ENCODE results near the gene SLC6A6. TPM values are rescaled to one million over a fixed set of nuclear protein-coding genes. Genes with fewer than 3 reads are reported as not detected.

The SLC6A6 gene
- total and polyA plus RNA-seq, 10 donors, result 3.4 to 150 (median 104) TPM

- 81 to 86% (median 83%) methylated on average over 20 to 22 of the region's 22 CpGs for WGBS, 5 donors
- no peaks in the 10 kb centered on the region for H3K4me1 ChIP-seq
- H3K36me3 ChIP-seq, result peaks cover 0 to 6% (median 0%) of the 10 kb centered on the region in 6 donors
- no peak overlapping the region for H3K27ac ChIP-seq
- H3K4me3 ChIP-seq, result no peak overlapping the region
- no peaks in the 10 kb centered on the region for H3K9me3 ChIP-seq
- intact Hi-C loops (cut with DNase I; ENCODE audit: low total_unique reads), result no loop called here
- DNase-seq, result peak; percentile 62
- TF ChIP-seq POLR2AphosphoS5 (IDR thresholded peaks at IDR 0.05) (no peak), POLR2A (IDR thresholded peaks at IDR 0.05) (no peak)
- TF ChIP-seq, protein P1, sequence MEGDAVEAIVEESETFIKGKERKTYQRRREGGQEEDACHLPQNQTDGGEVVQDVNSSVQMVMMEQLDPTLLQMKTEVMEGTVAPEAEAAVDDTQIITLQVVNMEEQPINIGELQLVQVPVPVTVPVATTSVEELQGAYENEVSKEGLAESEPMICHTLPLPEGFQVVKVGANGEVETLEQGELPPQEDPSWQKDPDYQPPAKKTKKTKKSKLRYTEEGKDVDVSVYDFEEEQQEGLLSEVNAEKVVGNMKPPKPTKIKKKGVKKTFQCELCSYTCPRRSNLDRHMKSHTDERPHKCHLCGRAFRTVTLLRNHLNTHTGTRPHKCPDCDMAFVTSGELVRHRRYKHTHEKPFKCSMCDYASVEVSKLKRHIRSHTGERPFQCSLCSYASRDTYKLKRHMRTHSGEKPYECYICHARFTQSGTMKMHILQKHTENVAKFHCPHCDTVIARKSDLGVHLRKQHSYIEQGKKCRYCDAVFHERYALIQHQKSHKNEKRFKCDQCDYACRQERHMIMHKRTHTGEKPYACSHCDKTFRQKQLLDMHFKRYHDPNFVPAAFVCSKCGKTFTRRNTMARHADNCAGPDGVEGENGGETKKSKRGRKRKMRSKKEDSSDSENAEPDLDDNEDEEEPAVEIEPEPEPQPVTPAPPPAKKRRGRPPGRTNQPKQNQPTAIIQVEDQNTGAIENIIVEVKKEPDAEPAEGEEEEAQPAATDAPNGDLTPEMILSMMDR (IDR thresholded peaks at IDR 0.05 in 8 of 11, conservative IDR thresholded peaks at IDR 0.05 in 3 of 11), result no peak
- H3K27me3 ChIP-seq (replicated peaks in 1 of 7), result peaks cover 0 to 7% (median 0%) of the 10 kb centered on the region in 7 donors
Observed at GRCh38 chr3:14517601-14518431, 115.4 kb downstream of the SLC6A6 start.

GRCh38 chr3:14518432-14518802 lies 116.0 kb downstream of the SLC6A6 start:
- Histone ChIP-seq H3K36me3 (peaks cover 0 to 6% (median 0%) of the 10 kb centered on the region in 6 donors), H3K9me3 (no peaks in the 10 kb centered on the region), H3K27me3 (replicated peaks in 1 of 7) (peaks cover 0 to 7% (median 0%) of the 10 kb centered on the region in 7 donors), H3K4me1 (no peaks in the 10 kb centered on the region), H3K27ac (no peak overlapping the region), H3K4me3 (no peak overlapping the region)
- intact Hi-C loops (cut with DNase I; ENCODE audit: low total_unique reads), result no loop called here
- DNase-seq, result no peak
- WGBS, 5 donors, result 74 to 85% (median 81%) methylated on average over 7 of the region's 7 CpGs
- TF ChIP-seq POLR2AphosphoS5 (IDR thresholded peaks at IDR 0.05) (no peak), POLR2A (IDR thresholded peaks at IDR 0.05) (no peak)
- TF ChIP-seq, protein P1 (IDR thresholded peaks at IDR 0.05 in 8 of 11, conservative IDR thresholded peaks at IDR 0.05 in 3 of 11), result no peak

- H3K4me3 ChIP-seq, result no peak overlapping the region
- TF ChIP-seq POLR2A (IDR thresholded peaks at IDR 0.05) (no peak), POLR2AphosphoS5 (IDR thresholded peaks at IDR 0.05) (no peak)
- TF ChIP-seq, protein P1 (IDR thresholded peaks at IDR 0.05 in 8 of 11, conservative IDR thresholded peaks at IDR 0.05 in 3 of 11), result no peak
- DNase-seq, result no peak
- H3K27ac ChIP-seq, result no peak overlapping the region
- peaks cover 0 to 7% (median 0%) of the 10 kb centered on the region in 7 donors for H3K27me3 ChIP-seq (replicated peaks in 1 of 7)
- peaks cover 0 to 6% (median 0%) of the 10 kb centered on the region in 6 donors for H3K36me3 ChIP-seq
- H3K4me1 ChIP-seq, result no peaks in the 10 kb centered on the region
- H3K9me3 ChIP-seq, result no peaks in the 10 kb centered on the region
- 89 to 94% (median 91%) methylated on average over 11 of the region's 11 CpGs for WGBS, 5 donors
- intact Hi-C loops (cut with DNase I; ENCODE audit: low total_unique reads), result no loop called here
Observed at GRCh38 chr3:14518893-14519292, 116.5 kb downstream of the SLC6A6 start.

GRCh38 chr3:14519406-14519805 lies 117.0 kb downstream of the SLC6A6 start:
- DNase-seq, result no peak
- no peak for TF ChIP-seq POLR2A (IDR thresholded peaks at IDR 0.05)
- TF ChIP-seq, protein P1 (IDR thresholded peaks at IDR 0.05 in 8 of 11, conservative IDR thresholded peaks at IDR 0.05 in 3 of 11), result no peak
- no peak for TF ChIP-seq POLR2AphosphoS5 (IDR thresholded peaks at IDR 0.05)
- Histone ChIP-seq H3K36me3 (peaks cover 0 to 6% (median 0%) of the 10 kb centered on the region in 6 donors), H3K4me1 (peaks cover 0 to 4% (median 0%) of the 10 kb centered on the region in 6 donors), H3K9me3 (no peaks in the 10 kb centered on the region), H3K27ac (no peak overlapping the region), H3K4me3 (no peak overlapping the region), H3K27me3 (replicated peaks in 1 of 7) (peaks cover 0 to 7% (median 0%) of the 10 kb centered on the region in 7 donors)
- intact Hi-C loops (cut with DNase I; ENCODE audit: low total_unique reads), result no loop called here
- WGBS, 5 donors, result 51 to 90% (median 58%) methylated on average over 1 of the region's 1 CpG; no CpG with 5 or more reads in 2 of the 5 donors

Data from spleen (tissue), 11 donors.